GM12872 (cell line): ENCODE data around the gene SCAMP5.

ENCODE experiments used
- TF ChIP-seq, protein P1 (sequence below): IDR thresholded peaks from 3 replicates; pipeline ENCODE4 v1.5.1; 2011; ENCODE audit warnings: low read depth, mild to moderate bottlenecking, low read length, moderate library complexity; ENCODE audit not compliant: insufficient read depth

The SCAMP5 gene

DNA sequence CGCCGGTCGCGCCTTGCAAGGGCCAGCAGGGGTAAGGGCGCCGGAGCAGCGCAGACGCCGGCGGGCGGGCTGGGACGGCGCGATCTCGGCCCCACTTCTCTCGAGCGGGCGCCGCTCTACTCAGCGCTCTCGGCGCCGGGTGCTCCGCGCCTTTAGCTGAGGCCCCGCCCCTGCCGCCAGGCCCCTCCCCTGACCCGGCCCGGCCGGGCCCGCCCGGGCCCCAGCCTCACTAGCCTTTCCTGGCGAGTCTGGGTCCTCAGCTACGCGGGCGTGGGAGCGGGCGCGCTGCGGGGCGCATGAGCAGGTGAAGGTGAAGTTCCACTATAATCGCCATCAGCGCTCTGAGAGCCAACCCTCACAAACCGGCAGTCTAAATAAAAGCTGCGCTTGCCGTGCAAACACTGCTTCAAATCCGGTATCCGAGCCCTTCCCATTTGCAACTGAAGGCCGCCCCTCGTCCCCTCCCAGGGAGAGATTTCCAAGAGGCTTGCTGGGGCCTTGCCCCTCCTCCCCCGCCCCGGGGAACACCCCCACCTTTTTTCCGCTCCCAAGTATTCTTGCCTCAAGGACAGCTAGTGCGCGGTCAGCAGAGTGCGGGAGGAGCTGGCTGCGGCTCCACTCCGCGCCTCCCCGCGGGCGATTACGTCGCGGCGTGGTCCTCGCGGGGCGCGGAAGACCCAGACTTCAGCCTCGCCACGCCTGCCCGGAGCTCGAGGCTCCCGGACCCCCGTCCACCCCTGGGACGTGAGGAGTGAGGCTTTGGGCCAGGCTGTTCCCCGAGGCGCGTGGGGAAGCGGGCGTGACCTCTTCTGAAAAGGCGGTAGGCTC lies 38.5 kb upstream of the SCAMP5 start, which contains the start of gene RPP25:
TSS of gene RPP25 (minus strand) at position 125 of the 828 bp plus-strand sequence. CDS start 189 bp downstream, outside the sequence.
- TF ChIP-seq, protein P1, sequence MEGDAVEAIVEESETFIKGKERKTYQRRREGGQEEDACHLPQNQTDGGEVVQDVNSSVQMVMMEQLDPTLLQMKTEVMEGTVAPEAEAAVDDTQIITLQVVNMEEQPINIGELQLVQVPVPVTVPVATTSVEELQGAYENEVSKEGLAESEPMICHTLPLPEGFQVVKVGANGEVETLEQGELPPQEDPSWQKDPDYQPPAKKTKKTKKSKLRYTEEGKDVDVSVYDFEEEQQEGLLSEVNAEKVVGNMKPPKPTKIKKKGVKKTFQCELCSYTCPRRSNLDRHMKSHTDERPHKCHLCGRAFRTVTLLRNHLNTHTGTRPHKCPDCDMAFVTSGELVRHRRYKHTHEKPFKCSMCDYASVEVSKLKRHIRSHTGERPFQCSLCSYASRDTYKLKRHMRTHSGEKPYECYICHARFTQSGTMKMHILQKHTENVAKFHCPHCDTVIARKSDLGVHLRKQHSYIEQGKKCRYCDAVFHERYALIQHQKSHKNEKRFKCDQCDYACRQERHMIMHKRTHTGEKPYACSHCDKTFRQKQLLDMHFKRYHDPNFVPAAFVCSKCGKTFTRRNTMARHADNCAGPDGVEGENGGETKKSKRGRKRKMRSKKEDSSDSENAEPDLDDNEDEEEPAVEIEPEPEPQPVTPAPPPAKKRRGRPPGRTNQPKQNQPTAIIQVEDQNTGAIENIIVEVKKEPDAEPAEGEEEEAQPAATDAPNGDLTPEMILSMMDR = no peak

DNA sequence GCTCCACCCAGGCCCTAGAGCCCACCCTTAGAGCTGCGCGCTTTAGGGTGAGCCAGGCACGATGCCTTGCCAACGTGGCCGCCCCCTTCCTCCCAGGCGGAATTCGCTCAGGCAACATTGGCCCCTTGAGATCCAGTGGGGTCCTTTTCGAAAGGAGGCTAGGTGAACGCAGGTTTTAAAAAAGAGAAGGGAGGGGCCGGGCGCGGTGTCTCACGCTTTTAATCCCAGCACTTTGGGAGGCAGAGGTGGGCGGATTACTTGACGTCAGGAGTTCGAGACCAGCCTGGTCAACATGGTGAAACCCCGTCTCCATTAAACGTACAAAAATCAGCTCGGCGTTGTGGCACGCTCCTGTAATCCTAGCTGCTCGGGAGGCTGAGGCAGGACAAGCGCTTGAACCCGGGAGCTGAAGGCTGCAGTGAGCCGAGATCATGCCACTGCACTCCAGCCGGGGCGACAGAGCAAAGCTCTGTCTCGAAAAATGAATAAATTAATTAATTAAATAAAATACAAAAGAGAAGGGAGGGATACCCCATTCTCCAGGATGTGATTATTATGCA lies 37.8 kb upstream of the SCAMP5 start:
- TF ChIP-seq, protein P1 = no peak

DNA sequence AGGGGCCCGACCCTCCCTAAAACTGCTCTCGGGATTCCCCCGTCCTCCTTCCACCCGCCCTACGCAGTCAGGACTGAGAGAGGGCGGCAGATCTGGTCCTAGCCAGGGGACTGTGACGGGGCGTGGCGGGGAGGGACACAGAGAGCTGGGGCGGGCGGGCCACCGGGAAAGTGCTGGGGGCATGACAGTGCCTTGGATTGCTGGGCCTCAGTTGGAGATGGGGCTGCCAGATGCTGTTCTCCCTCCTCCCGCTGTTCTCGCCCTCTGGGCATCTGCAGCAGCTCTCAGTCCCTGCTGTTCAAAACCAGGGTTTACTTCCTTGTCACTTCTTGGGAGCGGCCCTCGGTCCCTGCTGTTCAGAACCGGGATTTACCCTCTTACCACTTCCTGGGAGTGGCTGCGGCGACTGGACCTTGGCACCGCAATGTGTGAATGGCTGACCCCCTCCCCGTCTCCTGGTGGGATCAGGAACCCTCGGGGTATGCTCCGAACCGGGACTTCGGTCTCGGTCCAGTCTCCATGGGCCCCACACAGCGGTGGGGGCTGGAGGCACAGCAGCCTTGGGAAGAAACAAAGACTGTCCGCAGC lies 36.9 kb upstream of the SCAMP5 start:
- TF ChIP-seq, protein P1 = no peak

DNA sequence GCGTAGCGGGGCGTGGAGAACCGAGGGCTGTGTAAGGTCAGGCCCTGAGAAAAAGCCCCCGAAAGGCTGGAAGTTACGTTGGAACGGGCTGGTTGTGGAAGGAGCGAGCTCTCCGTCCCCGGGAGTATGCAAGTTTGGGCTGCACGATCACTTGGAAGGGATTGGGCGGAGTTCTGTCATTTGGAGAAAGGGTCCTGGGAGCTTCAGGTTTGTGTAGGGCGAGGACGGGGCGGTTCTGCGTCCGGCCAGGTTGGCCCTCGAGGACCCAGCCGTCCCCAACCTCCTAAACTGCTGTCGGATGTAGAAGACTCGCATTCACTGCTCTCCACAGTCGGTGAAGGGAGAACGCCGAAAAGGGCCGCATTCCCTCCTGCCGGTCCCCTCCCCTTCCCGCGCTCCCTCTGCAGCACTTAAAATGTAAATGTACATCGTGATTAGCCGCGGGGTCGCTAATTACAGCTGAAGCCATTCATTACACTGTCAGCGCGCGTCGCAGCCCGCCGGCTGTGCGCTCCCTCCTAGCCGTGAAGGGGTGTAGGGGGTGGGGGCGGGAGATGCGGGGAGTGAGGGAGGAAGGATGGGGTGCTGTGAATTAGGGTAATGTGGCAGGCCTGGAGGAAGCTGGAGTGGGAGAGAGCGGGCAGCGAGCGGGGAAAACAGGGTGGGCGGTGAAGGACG lies 36.3 kb upstream of the SCAMP5 start:
- TF ChIP-seq, protein P1 = no peak

DNA sequence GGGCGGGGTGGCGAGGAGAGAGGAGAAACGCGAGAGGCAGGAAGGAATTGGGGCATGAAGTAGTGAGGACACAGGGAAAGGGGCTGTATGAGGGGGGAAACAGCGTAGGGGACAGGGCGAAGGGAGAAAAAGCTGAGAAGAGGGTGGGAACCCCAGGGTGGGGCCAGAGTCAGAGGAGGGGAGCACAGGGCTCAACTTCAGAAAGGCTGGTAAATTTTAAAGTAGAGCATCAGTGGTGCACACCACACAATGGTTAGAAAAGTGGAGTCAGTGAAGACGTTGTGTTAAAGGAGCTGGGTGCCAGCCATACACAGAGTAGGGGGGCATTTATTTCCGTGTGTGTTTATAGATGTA lies 35.8 kb upstream of the SCAMP5 start:
- TF ChIP-seq, protein P1 = no peak

DNA sequence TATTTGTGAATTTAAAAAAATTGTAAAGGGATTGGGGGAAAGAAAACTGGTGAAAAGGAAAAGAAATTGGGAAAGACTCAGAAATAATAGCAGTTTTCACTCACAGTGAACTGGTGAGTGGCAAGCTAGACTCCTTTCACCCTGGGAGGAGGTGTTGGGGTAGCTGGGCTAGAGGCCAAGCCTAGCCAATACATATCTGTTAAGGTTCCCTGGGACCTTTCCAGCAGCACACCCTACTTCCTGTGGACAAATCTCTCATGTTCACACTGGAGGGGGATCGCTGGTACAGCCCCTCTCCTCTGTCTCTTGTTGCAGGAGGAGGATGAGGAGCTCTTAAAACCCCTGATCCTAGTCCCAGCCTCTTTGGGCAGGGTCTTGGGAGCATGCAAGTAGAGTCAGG lies 35.1 kb upstream of the SCAMP5 start:
- TF ChIP-seq, protein P1 = no peak

DNA sequence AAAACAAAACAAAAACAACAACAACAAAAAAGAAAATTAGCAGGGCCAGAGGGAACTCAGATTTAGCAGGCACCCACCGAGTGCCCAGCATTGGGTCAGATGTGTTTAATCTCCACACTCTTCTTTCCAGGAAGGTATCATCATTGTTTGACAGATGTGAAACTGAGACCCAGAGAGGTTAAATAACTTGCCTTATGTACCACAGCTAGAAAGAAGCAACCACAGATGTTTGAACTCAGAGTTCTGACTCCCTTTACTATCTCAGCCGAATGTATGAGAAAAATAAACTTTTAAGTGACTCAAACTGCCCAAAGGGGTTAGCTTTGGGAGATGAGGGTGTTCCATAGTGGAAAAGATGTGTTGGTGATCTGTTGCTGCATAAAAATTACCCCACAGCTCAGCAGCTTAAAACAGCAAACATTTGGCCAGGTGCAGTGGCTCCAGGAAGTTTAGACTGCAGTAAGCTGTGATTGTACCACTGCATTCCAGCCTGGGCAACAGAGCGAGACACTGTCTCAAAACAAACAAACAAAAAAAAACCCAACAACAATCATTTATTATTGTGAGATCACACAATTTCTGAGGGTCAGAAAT lies 34.3 kb upstream of the SCAMP5 start:
- TF ChIP-seq, protein P1 = no peak
